ENCODE measurements around the gene KRT38.

KRT38 gene

DNA sequence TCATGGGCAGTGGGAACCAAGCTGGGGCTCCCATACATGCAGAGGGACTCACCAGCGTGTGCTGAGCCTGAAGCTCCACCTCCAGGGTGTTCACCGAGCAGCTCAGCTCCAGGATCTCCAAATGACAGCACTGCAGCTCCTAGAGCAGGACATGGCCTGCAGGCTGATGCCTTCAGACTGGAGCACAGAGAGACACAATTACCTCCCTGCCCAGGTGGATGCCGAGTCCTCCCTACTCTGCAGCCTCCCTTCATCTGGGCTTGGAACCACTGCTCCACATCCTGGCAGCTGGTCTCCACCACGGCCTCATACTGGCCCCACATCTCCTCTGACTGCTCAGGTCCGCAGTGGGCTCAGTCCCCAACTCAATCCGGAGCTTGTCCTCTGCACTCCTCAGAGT, 8.2 kb upstream of the KRT38 start:
- Histone ChIP-seq H3K36me3 (no peaks in the 10 kb centered on the region), H3K9me3 (ENCODE audit: severe bottlenecking) (peaks cover 22% of the 10 kb centered on the region), H3K27me3 (ENCODE audit: insufficient read depth, low read depth, severe bottlenecking) (peaks cover 96% of the 10 kb centered on the region), H3K4me3 (ENCODE audit: low read depth, low read length) (no peak overlapping the region), H3K27ac (no peak overlapping the region)
- no peak for DNase-seq
- TF ChIP-seq CTCF (IDR thresholded peaks at IDR 0.05; ENCODE audit: low read depth, low read length) = no peak

DNA sequence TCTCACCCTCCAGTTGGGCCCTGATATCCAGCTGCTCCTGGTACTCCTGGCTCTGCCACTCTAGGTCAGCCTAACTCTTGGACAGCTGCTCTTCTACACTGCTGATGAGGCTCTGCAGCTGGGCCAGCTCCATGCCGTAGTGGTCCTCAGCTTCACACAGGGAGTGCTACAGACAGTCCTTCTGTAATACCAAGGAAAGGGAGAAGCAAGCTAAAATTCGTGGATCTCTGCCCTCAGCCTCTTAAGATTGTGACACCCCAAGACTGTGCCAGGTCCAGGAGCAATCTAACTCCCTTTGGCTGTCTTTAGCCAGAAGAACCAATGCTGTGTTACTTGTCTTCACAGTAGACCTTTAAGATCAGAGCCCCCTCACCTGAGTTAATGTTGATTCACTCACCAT, 7.7 kb upstream of the KRT38 start:
- Histone ChIP-seq H3K27me3 (ENCODE audit: insufficient read depth, low read depth, severe bottlenecking) (peaks cover 96% of the 10 kb centered on the region), H3K36me3 (no peaks in the 10 kb centered on the region), H3K4me3 (ENCODE audit: low read depth, low read length) (no peak overlapping the region), H3K9me3 (ENCODE audit: severe bottlenecking) (peaks cover 22% of the 10 kb centered on the region), H3K27ac (no peak overlapping the region)
- DNase-seq = no peak
- TF ChIP-seq CTCF (IDR thresholded peaks at IDR 0.05; ENCODE audit: low read depth, low read length) = no peak

DNA sequence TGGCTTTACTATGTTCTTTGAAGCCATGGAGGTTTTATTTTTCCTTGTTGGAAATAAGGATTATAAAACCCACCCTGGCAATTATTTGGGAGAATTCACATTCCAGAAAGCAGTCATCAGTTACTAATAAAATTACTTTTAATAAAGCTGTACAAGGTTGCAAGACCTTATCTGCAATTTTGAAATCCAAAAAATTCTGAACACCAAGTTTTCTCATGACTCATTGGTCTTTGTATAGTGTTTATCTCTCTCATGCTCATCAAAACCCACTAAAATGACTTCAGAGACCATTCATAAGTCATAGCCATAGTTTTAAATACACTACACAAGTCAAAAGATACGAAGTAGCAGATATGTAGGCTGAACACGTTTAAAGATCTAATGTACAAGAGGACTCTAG, 6.0 kb upstream of the KRT38 start:
- DNase-seq = no peak

GRCh38 chr17:41444640-41445039, 3.9 kb upstream of the KRT38 start:
- Histone ChIP-seq H3K4me3 (ENCODE audit: low read depth, low read length) (no peak overlapping the region), H3K36me3 (no peaks in the 10 kb centered on the region), H3K27me3 (ENCODE audit: insufficient read depth, low read depth, severe bottlenecking) (peaks cover 98% of the 10 kb centered on the region), H3K9me3 (ENCODE audit: severe bottlenecking) (peaks cover 14% of the 10 kb centered on the region), H3K27ac (no peak overlapping the region)
- DNase-seq = no peak
- TF ChIP-seq CTCF (IDR thresholded peaks at IDR 0.05; ENCODE audit: low read depth, low read length) = no peak

More for the DNA sequence above, 6.0 kb upstream of the KRT38 start:
- H3K4me3 ChIP-seq (ENCODE audit: low read depth, low read length) = no peak overlapping the region
- peaks cover 96% of the 10 kb centered on the region for H3K27me3 ChIP-seq (ENCODE audit: insufficient read depth, low read depth, severe bottlenecking)
- no peak for TF ChIP-seq CTCF (IDR thresholded peaks at IDR 0.05; ENCODE audit: low read depth, low read length)
- peaks cover 20% of the 10 kb centered on the region for H3K9me3 ChIP-seq (ENCODE audit: severe bottlenecking)
- H3K27ac ChIP-seq = no peak overlapping the region
- H3K36me3 ChIP-seq = no peaks in the 10 kb centered on the region

DNA sequence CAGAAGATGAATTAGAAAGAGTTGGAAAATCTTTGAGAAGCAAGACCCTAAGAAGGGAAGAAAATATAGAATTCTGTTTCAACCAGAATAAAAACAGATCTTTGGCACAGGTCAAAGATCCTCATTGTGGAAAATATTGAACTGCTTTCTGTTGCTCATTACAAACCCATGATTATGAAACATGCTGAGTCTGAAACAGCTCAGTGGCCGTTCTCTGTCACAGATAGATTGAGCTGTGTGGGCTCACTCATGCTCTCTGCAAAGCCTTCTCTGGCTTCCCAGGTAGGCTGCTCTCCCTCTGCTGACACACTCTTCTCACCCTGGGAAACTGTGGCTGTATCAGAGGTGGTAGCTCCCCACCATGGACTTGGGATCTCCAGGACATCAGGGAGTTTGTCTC, 3.4 kb upstream of the KRT38 start:
- H3K9me3 ChIP-seq (ENCODE audit: severe bottlenecking) = peaks cover 14% of the 10 kb centered on the region
- no peak overlapping the region for H3K27ac ChIP-seq
- peaks cover 98% of the 10 kb centered on the region for H3K27me3 ChIP-seq (ENCODE audit: insufficient read depth, low read depth, severe bottlenecking)
- no peak for DNase-seq
- H3K36me3 ChIP-seq = no peaks in the 10 kb centered on the region
- no peak overlapping the region for H3K4me3 ChIP-seq (ENCODE audit: low read depth, low read length)
- TF ChIP-seq CTCF (IDR thresholded peaks at IDR 0.05; ENCODE audit: low read depth, low read length) = no peak

DNA sequence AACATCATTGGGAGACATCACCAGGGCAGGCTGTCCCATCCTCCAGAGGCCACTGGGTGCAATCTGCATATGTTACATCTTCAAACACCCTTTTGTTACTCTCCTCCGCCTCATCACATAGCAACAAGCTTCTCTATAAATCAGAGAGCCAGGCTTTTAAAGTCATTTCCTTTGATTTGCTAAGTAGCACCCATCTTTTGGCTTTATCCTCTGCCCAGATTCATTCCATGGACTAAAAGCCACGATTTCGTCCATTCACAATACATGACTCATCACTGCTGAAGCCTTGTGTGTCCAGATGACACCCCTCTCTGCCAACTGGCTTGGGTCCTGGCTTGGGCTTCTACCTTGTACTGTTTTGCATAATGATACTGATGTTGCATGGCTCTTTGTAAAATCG, 2.0 kb upstream of the KRT38 start:
- no peaks in the 10 kb centered on the region for H3K36me3 ChIP-seq
- no peak overlapping the region for H3K27ac ChIP-seq
- DNase-seq = no peak
- TF ChIP-seq CTCF (IDR thresholded peaks at IDR 0.05; ENCODE audit: low read depth, low read length) = no peak
- no peak overlapping the region for H3K4me3 ChIP-seq (ENCODE audit: low read depth, low read length)
- H3K27me3 ChIP-seq (ENCODE audit: insufficient read depth, low read depth, severe bottlenecking) = peaks cover 98% of the 10 kb centered on the region
- H3K9me3 ChIP-seq (ENCODE audit: severe bottlenecking) = peaks cover 14% of the 10 kb centered on the region

All from WERI-Rb-1 (cell line).